ENCODE measurements around the gene PPP1R11.

GRCh38 chr6:30035784-30036183 is 31.2 kb upstream of the PPP1R11 start:
- TF ChIP-seq ZFP3 (CRISPR knock-in tag; IDR thresholded peaks at IDR 0.05) (no peak), PATZ1 (CRISPR knock-in tag; IDR thresholded peaks at IDR 0.05; ENCODE audit: borderline replicate concordance) (no peak), RARB (CRISPR knock-in tag; IDR thresholded peaks at IDR 0.05) (no peak), BACH2 (CRISPR knock-in tag; IDR thresholded peaks at IDR 0.05; ENCODE audit: borderline replicate concordance) (no peak), ESRRG (CRISPR knock-in tag; IDR thresholded peaks at IDR 0.05) (no peak)
